NCI-H2196 (cell line): ENCODE results near the gene SIK3.

Experiments
- DNase-seq: peaks from one replicate; lab custom pipeline; 2025; ENCODE audit not compliant: unreplicated experiment; lab: John Stamatoyannopoulos, UW

SIK3 gene

GRCh38 chr11:116973270-116973669, 125.0 kb downstream of the SIK3 start:
- no peak for DNase-seq

- DNase-seq, result no peak
These were observed 125.5 kb downstream of the SIK3 start for GRCh38 chr11:116972691-116973090.

- DNase-seq, result no peak
These were observed 127.5 kb downstream of the SIK3 start for GRCh38 chr11:116970485-116971292.

GRCh38 chr11:116969694-116970093, 128.5 kb downstream of the SIK3 start:
- no peak for DNase-seq

GRCh38 chr11:116964269-116964668, 134.0 kb downstream of the SIK3 start:
- no peak for DNase-seq

GRCh38 chr11:116963813-116964212, 134.4 kb downstream of the SIK3 start:
- no peak for DNase-seq

GRCh38 chr11:116962108-116962507, 136.1 kb downstream of the SIK3 start:
- DNase-seq, result no peak

- no peak for DNase-seq
These were observed 137.3 kb downstream of the SIK3 start for GRCh38 chr11:116960930-116961329.

GRCh38 chr11:116958246-116958645, 140.0 kb downstream of the SIK3 start:
- no peak for DNase-seq

GRCh38 chr11:116955949-116956348, 142.3 kb downstream of the SIK3 start:
- no peak for DNase-seq

- DNase-seq, result no peak
These were observed 142.7 kb downstream of the SIK3 start for GRCh38 chr11:116955548-116955947.

- DNase-seq, result no peak
These were observed 144.5 kb downstream of the SIK3 start for GRCh38 chr11:116953530-116954285.

- no peak for DNase-seq
These were observed 146.5 kb downstream of the SIK3 start for GRCh38 chr11:116951762-116952161.

GRCh38 chr11:116950210-116950609, 148.0 kb downstream of the SIK3 start:
- DNase-seq, result no peak

GRCh38 chr11:116948391-116948790, 149.8 kb downstream of the SIK3 start:
- no peak for DNase-seq

GRCh38 chr11:116946414-116946813, 151.8 kb downstream of the SIK3 start:
- DNase-seq, result no peak

GRCh38 chr11:116939499-116939898, 158.7 kb downstream of the SIK3 start:
- no peak for DNase-seq

- no peak for DNase-seq
These were observed 159.7 kb downstream of the SIK3 start for GRCh38 chr11:116938471-116939070.

- no peak for DNase-seq
These were observed 161.3 kb downstream of the SIK3 start for GRCh38 chr11:116936754-116937446.

GRCh38 chr11:116935514-116935913, 162.7 kb downstream of the SIK3 start:
- DNase-seq, result no peak

GRCh38 chr11:116935089-116935488, 163.1 kb downstream of the SIK3 start:
- no peak for DNase-seq
